PFSK-1 (cell line): ENCODE data around the gene CS.
A peak's percentile ranks its signal among the peaks of the same experiment; 100 is the strongest.

Source experiments
- POLR2AphosphoS5 ChIP-seq: IDR thresholded peaks from 2 replicates; pipeline ENCODE4 v1.6.1; 2012; ENCODE audit warnings: low read depth, mild to moderate bottlenecking, control low read depth, low read length, moderate library complexity
- TF ChIP-seq, protein P1 (sequence below), 2 experiments: IDR thresholded peaks; 2 replicates each; pipeline versions ENCODE4 v1.6.1 to v1.8.0; 2011 to 2012; ENCODE audit warnings: low read depth in 2 of 2, low read length in 2 of 2, control low read depth in 1 of 2, inconsistent platforms in 1 of 2, mild to moderate bottlenecking in 1 of 2, moderate library complexity in 1 of 2; ENCODE audit not compliant: insufficient read depth in 1 of 2

DNA sequence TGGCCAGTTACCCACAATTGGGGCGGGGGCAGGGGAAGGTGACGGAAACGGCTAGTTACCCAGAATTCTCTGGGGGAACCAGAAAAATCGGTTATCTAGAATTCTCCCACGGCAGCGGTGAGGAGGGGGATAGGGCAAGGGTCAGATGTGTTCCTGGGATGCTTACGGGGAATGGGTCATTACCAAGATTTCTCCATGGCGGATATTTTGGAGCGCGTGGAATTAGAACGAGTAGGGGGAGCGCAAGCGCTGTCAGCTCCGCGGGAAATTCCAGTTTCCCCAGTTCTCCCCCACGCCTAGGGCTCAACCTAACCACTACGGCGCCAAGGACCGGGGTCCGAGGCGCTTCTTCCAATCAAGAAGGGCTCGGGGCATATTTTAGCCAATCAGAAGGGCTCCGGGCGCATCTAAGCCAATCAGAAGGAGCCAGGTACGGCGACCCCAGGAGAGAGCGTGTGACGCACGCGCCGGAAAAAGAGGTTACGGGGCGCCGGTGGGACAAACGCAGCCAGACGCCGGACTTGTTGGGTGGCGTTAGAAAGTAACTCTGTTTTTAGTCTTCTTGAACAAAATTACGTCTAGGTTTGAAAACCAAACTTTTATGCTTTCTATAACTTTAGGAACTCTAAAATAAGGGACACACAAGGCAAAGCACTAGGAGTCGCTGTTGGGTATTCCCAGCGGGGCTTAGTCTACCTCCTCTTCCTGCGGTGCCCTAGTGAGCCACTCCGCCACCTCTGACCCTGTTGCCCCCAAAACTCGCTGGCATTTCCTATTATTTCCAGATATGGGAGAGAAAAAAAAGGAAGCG is 33.8 kb upstream of the CS start, which contains the start of gene PAN2:
- TF ChIP-seq, protein P1, sequence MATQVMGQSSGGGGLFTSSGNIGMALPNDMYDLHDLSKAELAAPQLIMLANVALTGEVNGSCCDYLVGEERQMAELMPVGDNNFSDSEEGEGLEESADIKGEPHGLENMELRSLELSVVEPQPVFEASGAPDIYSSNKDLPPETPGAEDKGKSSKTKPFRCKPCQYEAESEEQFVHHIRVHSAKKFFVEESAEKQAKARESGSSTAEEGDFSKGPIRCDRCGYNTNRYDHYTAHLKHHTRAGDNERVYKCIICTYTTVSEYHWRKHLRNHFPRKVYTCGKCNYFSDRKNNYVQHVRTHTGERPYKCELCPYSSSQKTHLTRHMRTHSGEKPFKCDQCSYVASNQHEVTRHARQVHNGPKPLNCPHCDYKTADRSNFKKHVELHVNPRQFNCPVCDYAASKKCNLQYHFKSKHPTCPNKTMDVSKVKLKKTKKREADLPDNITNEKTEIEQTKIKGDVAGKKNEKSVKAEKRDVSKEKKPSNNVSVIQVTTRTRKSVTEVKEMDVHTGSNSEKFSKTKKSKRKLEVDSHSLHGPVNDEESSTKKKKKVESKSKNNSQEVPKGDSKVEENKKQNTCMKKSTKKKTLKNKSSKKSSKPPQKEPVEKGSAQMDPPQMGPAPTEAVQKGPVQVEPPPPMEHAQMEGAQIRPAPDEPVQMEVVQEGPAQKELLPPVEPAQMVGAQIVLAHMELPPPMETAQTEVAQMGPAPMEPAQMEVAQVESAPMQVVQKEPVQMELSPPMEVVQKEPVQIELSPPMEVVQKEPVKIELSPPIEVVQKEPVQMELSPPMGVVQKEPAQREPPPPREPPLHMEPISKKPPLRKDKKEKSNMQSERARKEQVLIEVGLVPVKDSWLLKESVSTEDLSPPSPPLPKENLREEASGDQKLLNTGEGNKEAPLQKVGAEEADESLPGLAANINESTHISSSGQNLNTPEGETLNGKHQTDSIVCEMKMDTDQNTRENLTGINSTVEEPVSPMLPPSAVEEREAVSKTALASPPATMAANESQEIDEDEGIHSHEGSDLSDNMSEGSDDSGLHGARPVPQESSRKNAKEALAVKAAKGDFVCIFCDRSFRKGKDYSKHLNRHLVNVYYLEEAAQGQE (IDR thresholded peaks at IDR 0.05; ENCODE audit: insufficient read depth in 1 of 2, low read depth in 2 of 2, low read length in 2 of 2): no peak
- TF ChIP-seq POLR2AphosphoS5: peak; percentile 80
